HG03354 (cell line): ENCODE data around the gene GYG2.

Experiments
- ATAC-seq: cut with Tn5 transposase; IDR thresholded peaks from one replicate; pipeline ENCODE4 v1.9.1; 2021; ENCODE audit warnings: mild to moderate bottlenecking; ENCODE audit not compliant: unreplicated experiment, poor library complexity, severe bottlenecking

The GYG2 gene

DNA sequence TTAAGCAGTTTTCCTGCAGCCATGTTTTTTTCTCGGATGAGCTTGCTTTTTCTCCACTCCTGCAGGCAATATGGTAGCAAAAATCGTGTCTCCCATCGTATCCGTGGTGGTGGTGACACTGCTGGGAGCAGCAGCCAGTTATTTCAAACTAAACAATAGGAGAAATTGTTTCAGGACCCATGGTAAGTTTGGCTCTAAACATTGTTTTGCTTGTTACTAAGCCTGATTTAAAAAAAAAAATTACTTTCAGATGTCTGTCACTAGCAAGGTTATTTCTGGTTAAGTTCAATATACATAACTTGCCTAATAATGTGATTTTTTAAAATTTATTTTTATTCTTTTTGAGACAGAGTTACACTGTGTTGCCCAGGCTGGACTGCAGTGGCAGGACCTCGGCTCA, 17.5 kb upstream of the GYG2 start:
- no peak for ATAC-seq

DNA sequence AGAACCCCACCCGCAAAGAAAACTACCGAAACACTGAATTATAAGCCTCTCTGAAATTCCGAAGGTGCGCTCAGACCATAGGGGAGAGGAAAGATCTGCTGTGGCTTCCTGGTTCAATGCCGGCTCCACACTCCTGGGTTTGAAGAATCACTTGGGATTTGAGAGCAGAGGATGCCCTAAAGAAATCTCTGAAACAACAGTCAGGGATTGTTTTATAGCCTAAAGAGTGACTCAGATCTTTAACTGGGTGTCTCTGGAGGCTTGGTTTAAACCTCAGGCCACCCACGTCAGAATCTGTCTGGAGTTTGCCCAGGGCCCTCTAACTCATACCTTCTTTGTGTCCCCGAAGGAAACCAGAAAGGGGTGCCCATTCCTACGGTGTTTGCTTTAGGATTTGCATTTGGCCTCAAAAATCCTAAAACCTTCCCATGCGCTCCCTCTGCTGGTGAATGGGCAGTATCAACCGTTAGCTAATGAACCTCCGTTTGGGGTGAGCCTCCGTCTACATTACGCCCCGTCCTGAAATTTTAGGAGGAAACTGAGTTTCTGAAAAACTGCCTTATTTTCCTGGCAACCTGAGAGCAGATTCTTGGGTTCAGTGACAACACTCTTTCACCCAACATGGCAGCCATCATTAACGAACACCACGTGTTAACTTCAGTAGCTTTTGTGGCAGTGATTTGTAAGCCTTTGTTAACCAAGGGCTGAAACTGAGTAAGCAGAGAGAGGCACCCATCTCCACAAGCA, 16.4 kb upstream of the GYG2 start:
- ATAC-seq = peak; percentile 79

DNA sequence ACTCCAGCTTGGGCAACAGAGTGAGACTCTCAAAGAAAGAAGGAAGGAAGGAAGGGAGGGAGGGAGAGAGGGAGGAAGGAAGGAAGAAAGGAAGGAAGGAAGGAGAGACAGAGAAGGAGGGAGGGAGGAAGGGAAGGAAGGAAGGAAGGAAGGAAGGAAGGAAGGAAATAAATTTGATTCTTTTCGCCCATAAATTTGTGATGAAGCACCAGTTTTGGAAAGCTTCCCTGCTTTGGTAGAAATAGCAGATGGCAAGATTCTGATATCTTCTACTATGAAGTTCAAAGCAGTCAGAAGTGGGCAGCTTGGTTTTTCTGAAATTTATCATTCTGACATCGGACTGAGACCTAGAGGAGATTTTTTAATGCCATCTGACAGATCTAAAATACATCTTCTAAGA, 11.7 kb upstream of the GYG2 start:
- no peak for ATAC-seq

DNA sequence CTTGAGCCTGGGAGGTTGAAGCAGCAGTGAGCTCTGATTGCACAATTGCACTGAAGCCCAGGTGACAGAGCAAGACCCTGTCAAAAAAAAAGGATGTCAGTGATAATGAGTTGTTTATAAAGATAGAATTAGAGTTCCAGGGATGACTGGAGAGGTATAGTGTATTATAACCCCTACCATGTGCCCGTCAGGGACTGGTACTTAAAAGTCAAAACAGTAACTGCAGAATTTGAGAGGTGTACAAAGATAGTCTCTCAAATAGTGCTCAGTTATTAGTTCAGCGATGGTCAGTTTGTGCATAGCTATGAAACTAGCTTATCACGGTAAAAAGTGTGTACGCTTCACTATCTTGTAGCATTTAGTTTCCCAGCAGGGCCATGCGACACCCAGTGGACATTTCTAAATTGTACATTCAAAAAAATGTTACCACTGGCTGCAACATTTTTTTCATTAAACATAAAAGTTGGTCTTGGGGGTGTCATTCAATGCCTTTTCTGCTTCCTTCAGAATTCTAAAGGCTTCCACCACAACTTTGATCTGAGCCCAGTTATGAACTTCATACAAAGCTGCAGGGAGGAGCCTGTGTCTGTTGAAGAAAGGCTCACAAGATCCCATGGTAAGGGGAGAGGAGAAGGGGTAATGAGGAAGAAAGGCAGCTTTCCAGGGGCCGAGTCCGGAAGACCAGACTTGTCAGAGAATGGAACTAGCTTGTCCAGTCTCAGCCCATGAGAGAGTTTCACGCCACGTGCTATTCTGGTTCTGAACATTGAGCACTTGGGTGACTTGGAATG, 9.2 kb upstream of the GYG2 start:
- ATAC-seq = no peak

DNA sequence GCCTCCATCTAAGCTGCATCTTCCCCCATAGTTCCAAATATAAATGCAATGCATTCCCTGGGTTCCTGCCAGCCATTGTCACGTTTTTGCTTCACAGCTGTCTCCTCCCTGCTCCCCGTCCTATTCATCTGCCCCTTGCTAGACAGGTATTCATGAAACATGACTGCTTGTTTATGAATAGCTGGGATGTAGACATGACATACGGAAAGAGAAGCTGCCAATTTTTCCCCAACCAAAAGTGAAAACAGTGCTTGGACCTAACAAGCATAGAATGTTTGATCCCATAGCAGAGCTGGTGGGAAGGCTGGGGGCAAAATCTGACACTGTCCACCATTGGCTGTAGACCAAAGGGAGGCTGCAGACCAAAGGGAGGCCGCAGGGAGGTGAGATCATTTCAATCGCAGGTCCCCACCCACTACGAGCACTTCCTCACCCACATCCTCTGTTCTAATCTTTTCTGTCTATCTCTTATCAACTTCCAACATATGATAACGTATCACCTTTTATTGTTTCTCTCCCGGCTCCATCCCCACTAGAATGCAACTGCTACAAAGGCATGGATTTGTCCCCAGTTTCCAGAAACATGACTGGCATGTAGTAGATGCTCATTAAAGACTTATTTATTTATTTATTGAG, 8.5 kb upstream of the GYG2 start:
- no peak for ATAC-seq

DNA sequence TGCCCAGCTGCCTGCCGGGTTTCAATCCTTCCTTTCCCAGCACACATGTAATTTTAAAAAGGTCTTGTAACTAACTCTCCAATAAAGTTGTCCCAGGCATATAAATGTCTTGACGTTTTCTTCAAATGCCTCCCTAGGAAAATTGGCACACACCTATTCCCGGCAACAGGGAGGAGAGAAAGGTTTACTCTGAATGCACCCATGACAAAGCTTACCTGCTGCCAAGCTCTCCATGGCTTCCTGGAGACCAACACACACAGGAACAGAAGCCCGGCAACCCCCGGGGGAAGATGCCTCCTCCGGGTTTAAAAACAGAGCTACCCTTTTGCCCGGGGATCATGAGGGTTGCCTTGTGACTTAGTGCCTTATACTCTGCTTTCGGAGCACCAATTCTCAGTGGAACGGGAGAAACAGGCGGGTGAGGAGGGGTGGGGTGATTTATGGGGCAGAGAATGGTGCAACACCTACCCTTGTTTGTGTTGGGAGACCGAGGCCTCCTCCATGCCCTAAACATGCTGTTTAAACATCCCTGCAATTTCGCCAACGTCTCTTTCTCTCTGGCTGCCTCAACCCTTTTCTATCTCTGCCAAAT, 4.8 kb upstream of the GYG2 start:
- ATAC-seq = no peak

DNA sequence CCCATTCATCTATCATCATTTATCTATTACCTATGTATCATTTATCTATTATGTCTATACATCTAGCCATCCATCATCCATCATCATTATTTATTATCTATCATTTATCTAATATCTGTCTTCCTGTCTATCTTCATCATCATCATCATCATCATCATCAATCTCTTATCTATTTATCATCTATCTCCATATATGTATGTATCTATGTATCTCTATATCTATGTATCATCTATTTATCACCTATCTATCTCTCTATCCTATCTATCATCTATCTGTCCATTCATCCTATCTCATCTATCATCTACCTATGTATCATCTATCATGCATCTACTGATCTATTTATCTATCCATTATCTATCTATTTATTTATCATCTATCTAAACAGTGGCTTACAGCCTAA, 3.8 kb upstream of the GYG2 start:
- ATAC-seq = no peak

DNA sequence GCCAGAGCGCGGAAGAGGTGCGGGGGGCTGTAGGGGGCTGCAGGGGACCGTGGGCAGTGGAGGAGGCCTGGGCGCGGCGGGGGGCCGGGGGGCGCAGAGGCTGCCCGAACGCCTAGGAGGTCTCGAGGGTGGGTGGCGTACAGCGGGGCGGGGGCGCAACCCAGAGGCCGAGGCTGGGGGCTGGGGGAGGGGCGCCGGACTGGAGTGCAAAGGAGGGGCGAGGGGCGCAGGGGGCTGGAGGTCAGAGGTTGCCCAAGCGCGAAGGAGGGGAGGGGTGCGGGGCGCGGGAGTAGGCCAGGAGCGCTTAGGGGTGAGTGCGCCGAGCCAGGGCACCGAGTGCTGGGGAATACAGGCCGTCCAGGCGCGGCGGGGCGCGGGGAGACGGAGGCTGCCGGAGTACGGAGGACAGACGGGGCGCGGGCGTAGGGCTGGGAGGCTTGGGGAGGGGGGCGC, 255 bp downstream of the GYG2 start:
- ATAC-seq = no peak

DNA sequence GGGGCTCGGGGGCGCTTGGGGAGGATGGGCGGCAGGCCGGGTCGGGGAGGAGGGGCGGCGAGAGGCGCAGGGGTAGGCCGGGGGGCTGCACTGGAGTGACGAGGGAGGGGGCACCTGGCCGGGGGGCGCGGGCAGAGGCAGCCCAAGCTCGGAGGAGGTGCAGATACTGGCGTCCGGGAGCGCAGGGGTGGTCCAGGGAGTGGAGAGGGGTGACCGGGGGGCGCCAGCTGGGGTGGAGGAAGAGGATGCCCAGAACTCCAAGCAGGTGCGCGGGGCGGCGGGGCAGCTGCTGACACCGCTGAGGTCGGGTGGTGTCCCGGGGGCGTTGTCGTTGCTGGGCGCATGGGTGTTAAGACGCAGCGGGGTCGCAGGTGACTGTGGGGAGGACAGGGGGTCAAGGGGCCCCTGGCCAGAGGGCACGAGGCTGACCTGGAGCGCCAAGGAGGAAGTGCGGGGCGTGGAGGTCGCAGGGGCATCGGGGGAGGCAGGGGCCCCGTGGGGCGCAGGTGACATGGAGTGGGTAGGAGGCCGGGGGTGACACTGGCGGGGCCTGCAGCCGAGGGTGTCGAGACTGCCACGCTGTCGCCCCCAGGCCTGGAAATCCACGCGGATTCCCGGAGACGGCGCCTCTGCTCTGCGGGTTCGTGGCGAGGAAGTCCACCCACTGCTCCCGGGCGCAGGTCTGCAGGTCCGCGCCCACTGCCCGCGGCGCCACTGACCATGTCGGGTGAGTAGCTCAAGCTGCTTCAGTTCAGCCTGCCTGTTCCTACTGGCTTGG, 928 bp downstream of the GYG2 start:
- no peak for ATAC-seq

DNA sequence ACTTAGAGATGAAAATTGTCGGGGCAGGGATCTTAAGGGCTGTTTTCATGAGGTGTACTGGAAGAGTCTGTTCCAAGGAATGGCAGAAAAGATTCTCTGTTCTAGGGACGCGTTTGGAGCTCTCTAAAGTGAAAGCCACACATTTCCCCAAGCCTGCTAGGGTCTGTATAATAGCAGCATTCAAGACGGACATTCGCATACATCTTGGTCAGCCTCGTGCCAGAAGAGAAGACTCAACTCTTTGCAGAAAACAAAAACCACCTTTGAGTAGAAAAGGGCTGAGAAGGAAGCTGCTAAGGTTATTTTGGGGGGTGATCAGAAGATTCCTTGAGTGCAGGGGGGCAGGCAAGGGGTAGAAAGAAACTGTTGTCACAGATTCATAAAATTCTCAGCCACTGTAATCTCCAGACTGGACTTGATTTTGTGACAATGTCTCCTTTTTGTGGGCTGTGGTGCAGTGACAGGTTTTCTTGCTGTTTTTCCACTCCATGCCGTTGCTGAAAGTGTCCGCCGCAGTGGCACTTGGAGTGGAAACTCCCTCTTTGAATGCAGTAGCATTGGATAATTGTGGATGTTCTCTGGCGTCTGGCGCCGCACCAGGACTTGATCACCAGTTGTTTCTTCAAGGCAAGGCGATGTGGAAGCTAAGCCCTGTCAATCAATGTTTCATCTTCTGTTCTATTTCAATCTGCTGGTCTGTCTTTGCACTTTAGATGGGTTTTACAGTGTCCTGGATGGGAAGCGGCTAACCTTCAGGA, 2.9 kb downstream of the GYG2 start:
- ATAC-seq = no peak

DNA sequence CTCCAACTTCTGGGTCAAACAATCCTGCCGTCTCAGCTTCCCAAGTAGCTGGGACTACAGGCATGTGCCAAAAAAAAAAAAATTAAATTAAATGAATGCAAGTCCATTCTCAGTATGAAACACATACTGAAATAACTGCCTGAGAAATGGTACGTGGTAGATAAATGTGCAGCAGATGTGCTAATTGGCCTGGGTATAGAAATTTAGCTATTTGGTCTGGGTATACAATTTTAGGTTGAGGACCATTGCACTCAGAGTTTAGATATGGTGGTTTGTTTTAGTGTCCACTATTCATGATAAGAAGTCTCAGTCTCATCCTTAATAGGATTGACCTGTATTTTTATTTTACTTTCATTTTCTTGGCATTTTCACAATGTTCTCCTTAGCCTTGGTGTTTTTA, 9.2 kb downstream of the GYG2 start:
- no peak for ATAC-seq

DNA sequence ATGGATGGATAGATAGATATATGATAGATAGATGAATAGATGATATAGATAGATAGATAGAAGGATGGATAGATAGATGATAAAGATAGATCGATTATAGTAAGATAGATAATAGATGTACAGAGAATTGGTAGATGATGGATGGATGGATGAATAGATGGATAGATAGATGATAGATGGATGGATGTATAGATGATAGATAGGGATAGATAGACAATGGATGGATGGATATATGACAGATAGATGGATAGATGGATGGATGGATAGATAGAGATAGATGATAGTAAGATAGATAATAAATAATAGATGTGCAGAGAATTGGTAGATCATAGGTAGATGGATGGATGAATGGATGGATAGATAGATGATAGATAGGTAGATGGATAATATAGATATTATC, 12.2 kb downstream of the GYG2 start:
- no peak for ATAC-seq

DNA sequence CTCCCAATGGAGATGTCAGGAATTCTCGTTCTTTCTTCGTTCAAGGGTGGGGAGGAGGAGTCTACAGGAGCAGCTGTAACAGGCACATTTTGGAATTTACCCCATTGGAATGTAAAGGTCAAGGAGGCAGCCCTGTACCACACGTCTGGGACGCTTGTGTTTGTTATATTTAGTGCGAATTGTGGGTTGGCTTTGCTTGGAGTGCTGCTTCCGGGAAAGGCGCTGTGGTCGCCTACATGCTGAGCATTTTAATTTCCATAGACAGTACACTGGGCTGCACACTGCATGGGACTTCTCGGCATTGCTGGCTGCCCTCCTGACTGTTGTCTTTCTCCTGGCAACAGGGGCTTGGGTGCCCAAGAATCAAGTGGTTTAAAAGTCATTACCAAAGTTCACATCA, 12.8 kb downstream of the GYG2 start:
- no peak for ATAC-seq

DNA sequence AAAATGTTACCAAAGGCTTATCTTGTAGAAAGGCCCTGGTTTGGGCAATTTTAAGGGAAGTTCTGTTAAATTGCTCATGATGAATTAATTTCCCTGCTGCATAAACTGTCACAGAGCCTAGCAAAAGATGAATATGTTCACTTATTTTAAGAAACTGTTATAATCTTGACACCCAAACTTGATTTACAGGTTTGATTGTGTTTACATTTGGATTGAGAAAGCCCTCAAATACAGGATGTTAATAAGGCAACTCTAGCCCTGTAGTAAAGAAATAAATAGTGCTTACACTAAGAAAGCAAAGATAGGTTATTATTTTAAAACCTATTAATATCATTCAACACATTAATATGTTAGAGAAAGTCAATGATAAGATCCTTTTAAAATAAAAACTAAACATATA, 18.3 kb downstream of the GYG2 start:
- no peak for ATAC-seq

DNA sequence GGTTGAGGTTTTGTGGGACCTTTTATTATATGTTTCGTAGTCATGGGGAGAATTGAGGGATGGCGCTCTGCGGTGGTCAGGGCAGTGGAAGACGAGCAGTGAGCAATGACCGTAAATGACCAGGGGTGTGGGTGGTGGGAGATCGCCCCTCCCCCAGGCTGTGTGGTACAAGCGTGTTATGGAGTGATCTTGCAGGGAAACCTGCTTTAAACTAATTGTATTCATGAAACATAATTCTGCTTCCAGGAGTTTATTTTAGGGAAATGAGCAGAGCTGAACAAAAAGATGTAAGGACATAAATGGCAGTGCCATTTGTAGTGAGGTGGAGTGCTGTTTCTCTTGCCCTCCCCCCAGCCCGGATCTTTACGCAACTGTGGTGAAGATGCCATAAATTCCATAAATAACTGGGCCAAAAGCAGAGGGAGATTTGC, 20.2 kb downstream of the GYG2 start:
- no peak for ATAC-seq

DNA sequence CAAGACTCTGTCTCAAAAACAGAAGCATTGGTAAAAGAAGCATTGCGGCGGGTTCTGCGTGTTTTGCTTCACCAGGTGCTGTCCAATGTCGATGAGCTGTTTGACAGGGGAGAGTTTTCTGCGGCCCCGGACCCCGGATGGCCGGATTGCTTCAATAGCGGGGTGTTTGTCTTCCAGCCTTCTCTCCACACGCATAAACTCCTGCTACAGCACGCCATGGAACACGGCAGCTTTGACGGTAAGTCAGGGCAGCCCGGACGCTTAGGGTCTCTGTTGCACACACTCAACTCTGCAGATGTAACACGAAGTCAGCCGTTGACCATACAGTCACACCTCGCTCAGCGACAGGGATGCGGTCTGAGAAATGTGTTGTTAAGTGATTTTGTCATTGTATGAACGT, 26.2 kb downstream of the GYG2 start:
- ATAC-seq = no peak

DNA sequence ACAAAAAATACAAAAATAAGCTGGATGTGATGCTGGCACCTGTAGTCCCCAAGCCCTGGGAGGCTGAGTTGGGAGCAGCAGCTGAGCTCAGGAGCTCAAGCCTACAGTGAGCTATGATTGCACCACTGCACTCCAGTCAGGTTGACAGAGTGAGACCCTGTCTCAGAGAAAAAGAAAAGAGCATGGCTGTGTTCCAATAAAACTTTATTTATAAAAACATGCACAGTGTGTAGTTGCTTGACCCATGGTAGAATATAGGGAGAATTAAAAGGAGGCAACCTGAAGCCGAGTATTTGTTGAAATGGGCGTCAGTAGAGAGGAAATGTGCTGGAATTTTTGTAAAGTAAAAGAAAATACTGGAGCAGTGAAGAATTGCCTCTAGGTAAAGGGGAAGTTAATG, 27.0 kb downstream of the GYG2 start:
- no peak for ATAC-seq

DNA sequence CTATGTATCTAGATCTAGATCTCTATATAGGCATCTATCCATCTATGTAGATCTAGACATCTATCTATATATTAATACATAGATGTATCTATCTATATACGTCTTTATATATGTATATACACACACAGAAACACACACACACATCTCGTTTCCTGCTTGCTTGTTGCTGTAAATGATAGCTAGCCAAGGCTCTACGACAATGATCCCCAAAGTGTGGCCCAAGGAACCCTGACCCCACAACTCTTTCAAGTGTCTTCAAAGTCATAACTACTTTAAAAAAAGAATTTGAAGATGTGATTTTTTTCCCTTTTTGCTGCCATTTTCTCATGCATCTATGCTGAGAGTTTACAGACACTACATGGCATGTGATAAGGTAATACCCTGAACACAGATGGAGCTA, 28.8 kb downstream of the GYG2 start:
- ATAC-seq = no peak

DNA sequence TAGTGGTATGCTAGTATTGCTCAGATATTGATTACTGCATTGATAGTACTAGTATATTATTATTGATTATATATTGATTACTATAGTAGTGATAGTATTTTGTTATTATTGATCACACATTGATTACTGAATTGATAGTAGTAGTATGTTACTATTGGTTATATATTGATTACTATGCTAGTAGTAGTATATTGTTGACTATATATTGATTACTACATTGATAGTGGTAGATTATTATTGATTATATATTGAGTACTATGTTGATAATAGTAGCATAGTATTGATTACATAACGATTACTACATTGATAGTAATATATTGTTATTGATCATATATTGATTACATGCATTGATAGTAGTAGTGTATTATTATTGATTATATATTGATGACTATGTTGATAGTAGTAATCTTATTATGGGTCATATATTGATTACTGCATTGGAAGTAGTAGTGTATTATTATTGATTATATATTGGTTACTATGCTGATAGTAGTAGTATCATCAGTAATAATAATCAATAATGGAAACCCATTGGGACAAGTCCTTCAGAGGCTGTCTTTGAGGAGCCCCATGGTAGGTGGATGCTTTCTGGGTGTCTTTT, 30.6 kb downstream of the GYG2 start:
- ATAC-seq = no peak
